ENCODE results near the gene KCTD8.
"Not testable (repeated sequence)": the region's sequence is repeated elsewhere in the genome, so short reads cannot be mapped to it uniquely, and the experiment has no call there.

Gene KCTD8

GRCh38 chr4:44320833-44321232, 127.8 kb downstream of the KCTD8 start:
- no peak for DNase-seq

- DNase-seq, result no peak
These were observed 129.5 kb downstream of the KCTD8 start for GRCh38 chr4:44319129-44319528.

GRCh38 chr4:44313702-44314101, 134.9 kb downstream of the KCTD8 start:
- DNase-seq, result no peak

- no peak for DNase-seq
These were observed 161.1 kb downstream of the KCTD8 start for GRCh38 chr4:44287505-44287904.

- no peak for DNase-seq
These were observed 169.1 kb downstream of the KCTD8 start for GRCh38 chr4:44279469-44279868.

- DNase-seq, result no peak
These were observed 169.5 kb downstream of the KCTD8 start for GRCh38 chr4:44279066-44279465.

GRCh38 chr4:44257461-44257860, 191.1 kb downstream of the KCTD8 start:
- no peak for DNase-seq

GRCh38 chr4:44256414-44256813, 192.2 kb downstream of the KCTD8 start:
- no peak for DNase-seq

- DNase-seq, result no peak
These were observed 211.0 kb downstream of the KCTD8 start for GRCh38 chr4:44237643-44238042.

GRCh38 chr4:44235897-44236296, 212.7 kb downstream of the KCTD8 start:
- DNase-seq, result no peak

- no peak for DNase-seq
These were observed 216.3 kb downstream of the KCTD8 start for GRCh38 chr4:44232262-44232661.

- no peak for DNase-seq
These were observed 217.6 kb downstream of the KCTD8 start for GRCh38 chr4:44231006-44231405.

- DNase-seq, result no peak
These were observed 220.3 kb downstream of the KCTD8 start for GRCh38 chr4:44228326-44228725.

GRCh38 chr4:44221407-44221806, 227.2 kb downstream of the KCTD8 start:
- no peak for DNase-seq

- no peak for DNase-seq
These were observed 237.9 kb downstream of the KCTD8 start for GRCh38 chr4:44210750-44211149.

GRCh38 chr4:44196796-44197195, 251.8 kb downstream of the KCTD8 start:
- DNase-seq, result no peak

GRCh38 chr4:44194365-44194764, 254.2 kb downstream of the KCTD8 start:
- no peak for DNase-seq

GRCh38 chr4:44186850-44187246, 261.8 kb downstream of the KCTD8 start:
- no peak for DNase-seq

GRCh38 chr4:44186096-44186849, 262.3 kb downstream of the KCTD8 start:
- no peak for DNase-seq

- not testable (repeated sequence) for DNase-seq
These were observed 266.9 kb downstream of the KCTD8 start for GRCh38 chr4:44181491-44182349.

- DNase-seq, result not testable (repeated sequence)
These were observed 280.8 kb downstream of the KCTD8 start for GRCh38 chr4:44167766-44168165.

GRCh38 chr4:44165938-44166337, 282.7 kb downstream of the KCTD8 start:
- no peak for DNase-seq

- DNase-seq, result no peak
These were observed 285.9 kb downstream of the KCTD8 start for GRCh38 chr4:44162538-44163270.

All from CD4-positive, alpha-beta T cell treated with Interferon alpha-2 for 1 hour (primary cell).